Keratinocyte (primary cell): ENCODE measurements around the gene CMC1. TPM values are rescaled to one million over a fixed set of nuclear protein-coding genes. Genes with fewer than 3 reads are reported as not detected.

Source experiments
- DNase-seq: peaks from one replicate; pipeline ENCODE4 v3.0.0-alpha.2; 2011; ENCODE audit warnings: low read depth, missing footprints, low spot score
- FAIRE-seq: peaks from 2 replicates; lab custom pipeline; 2011; peaks lifted over from hg19 to GRCh38; lab: Jason Lieb, UNC
- H2AFZ ChIP-seq: 2 replicates; pipeline ENCODE4 v1.6.0; 2012; ENCODE audit warnings: low read length, control low read depth, inconsistent platforms; ENCODE audit not compliant: control insufficient read depth
- H3K27ac ChIP-seq: 2 replicates; pipeline ENCODE4 v1.5.1; 2011; ENCODE audit warnings: low read length; ENCODE audit not compliant: control insufficient read depth, insufficient read depth
- H3K27me3 ChIP-seq: 3 replicates; pipeline ENCODE4 v1.6.0; 2011; ENCODE audit warnings: low read length; ENCODE audit not compliant: control insufficient read depth, insufficient read depth; ENCODE audit errors: extremely low read depth
- H3K36me3 ChIP-seq, 2 experiments: 2 replicates in 1 of 2; 3 replicates in 1 of 2; pipeline ENCODE4 v1.5.1; 2011; ENCODE audit warnings: low read length in 2 of 2, mild to moderate bottlenecking in 1 of 2; ENCODE audit not compliant: control insufficient read depth in 2 of 2, insufficient read depth in 2 of 2; ENCODE audit errors: extremely low read depth in 1 of 2
- H3K4me1 ChIP-seq: 3 replicates; pipeline ENCODE4 v1.5.1; 2011; ENCODE audit warnings: low read length; ENCODE audit not compliant: control insufficient read depth, insufficient read depth; ENCODE audit errors: extremely low read depth
- H3K4me2 ChIP-seq: 3 replicates; pipeline ENCODE4 v1.6.0; 2011; ENCODE audit warnings: low read depth, low read length; ENCODE audit not compliant: control insufficient read depth, insufficient read depth; ENCODE audit errors: extremely low read depth
- H3K4me3 ChIP-seq, 3 experiments: fragments of 200-600 bp in 1 of 3; sonication (generic) in 1 of 3; 2 replicates in 2 of 3; 3 replicates in 1 of 3; pipeline ENCODE4 v1.5.1; 2011 to 2016; ENCODE audit warnings: low read length in 3 of 3, mild to moderate bottlenecking in 3 of 3, control low read depth in 2 of 3, inconsistent platforms in 1 of 3, low read depth in 1 of 3, mixed read lengths in 1 of 3, mixed run types in 1 of 3, moderate library complexity in 1 of 3; ENCODE audit not compliant: control insufficient read depth in 2 of 3, insufficient read depth in 2 of 3; ENCODE audit errors: extremely low read depth in 1 of 3
- H3K79me2 ChIP-seq: 2 replicates; pipeline ENCODE4 v1.6.0; 2012; ENCODE audit warnings: low read length; ENCODE audit not compliant: control insufficient read depth, insufficient read depth
- H3K9ac ChIP-seq: 3 replicates; pipeline ENCODE4 v1.6.0; 2011; ENCODE audit warnings: low read length; ENCODE audit not compliant: control insufficient read depth, insufficient read depth; ENCODE audit errors: extremely low read depth
- H3K9me1 ChIP-seq: 3 replicates; pipeline ENCODE4 v1.6.0; 2011; ENCODE audit warnings: low read length; ENCODE audit not compliant: control insufficient read depth, insufficient read depth; ENCODE audit errors: extremely low read depth
- H3K9me3 ChIP-seq: 2 replicates; pipeline ENCODE4 v1.5.1; 2012; ENCODE audit warnings: low read depth, low read length; ENCODE audit not compliant: control insufficient read depth
- H4K20me1 ChIP-seq: 3 replicates; pipeline ENCODE4 v1.6.0; 2011; ENCODE audit warnings: low read length; ENCODE audit not compliant: control insufficient read depth, insufficient read depth; ENCODE audit errors: extremely low read depth
- EZH2 ChIP-seq: IDR thresholded peaks from one replicate; pipeline ENCODE4 v1.6.1; 2012; ENCODE audit warnings: inconsistent platforms, mild to moderate bottlenecking, low read length, moderate library complexity
- dilution Hi-C: fragments of 300-500 bp; cut with MboI; formaldehyde crosslinking; loops from one replicate; pipeline ENCODE4 v1.7.0; 2020; ENCODE audit warnings: low sequenced_read_pairs; ENCODE audit not compliant: extremely low pct_ligation_motif_present
- polyA plus RNA-seq, 5 experiments: library from polyadenylated mRNA; depleted of rRNA in 3 of 5; stranded (reverse) in 3 of 5; stranded (forward) in 1 of 5; unstranded in 1 of 5; fragments of >200 nt; gene quantifications; 1 replicate in 1 of 5; 2 replicates in 3 of 5; 3 replicates in 1 of 5; pipeline versions ENCODE4 v1.2.1 to v1.2.3, GENCODE V29; 2011 to 2012; ENCODE audit warnings: missing spikeins in 2 of 5, low read depth in 1 of 5, low replicate concordance in 1 of 5
- TF ChIP-seq, protein P1 (sequence below), 3 experiments: IDR thresholded peaks in 1 of 3; conservative IDR thresholded peaks in 1 of 3; optimal IDR thresholded peaks in 1 of 3; 2 replicates in 2 of 3; 3 replicates in 1 of 3; pipeline versions ENCODE3 to v1.5.1; 2011; ENCODE audit warnings: low read length in 3 of 3, mild to moderate bottlenecking in 3 of 3, moderate library complexity in 2 of 3, control low read depth in 1 of 3, inconsistent platforms in 1 of 3; ENCODE audit not compliant: insufficient read depth in 2 of 3; ENCODE audit errors: extremely low read depth in 1 of 3

CMC1 gene
- polyA plus RNA-seq, 1 donor (not counting 4 experiments of a cell fraction or from before 2014, with no cell fraction given): 23.9 TPM

DNA sequence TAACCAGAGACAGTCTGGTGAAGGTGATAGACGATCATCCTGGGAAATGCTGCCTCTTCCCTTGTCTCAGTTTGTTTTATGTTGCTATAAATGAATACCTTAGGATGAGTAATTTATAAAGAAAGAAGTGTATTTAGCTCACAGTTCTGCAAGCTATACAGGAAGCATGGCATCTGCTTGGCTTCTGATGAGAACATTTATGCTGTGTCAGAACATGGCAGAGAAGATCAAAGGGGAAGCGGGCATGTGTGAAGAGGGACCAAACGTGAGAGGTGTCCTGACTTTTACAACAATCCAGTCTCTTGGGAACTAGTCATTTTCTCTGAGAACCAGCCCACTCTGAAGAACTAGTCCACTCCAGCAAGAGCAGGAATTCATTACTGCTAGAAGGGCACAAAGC is 9.6 kb downstream of the CMC1 start:
- Histone ChIP-seq H3K9ac (no peak overlapping the region), H3K4me2 (no peak overlapping the region), H3K27ac (no peak overlapping the region), H4K20me1 (no peaks in the 10 kb centered on the region), H3K9me1 (no peaks in the 10 kb centered on the region), H2AFZ (no peak overlapping the region), H3K79me2 (peaks cover 31% of the 10 kb centered on the region), H3K36me3 (no peaks in the 10 kb centered on the region), H3K9me3 (no peaks in the 10 kb centered on the region), H3K27me3 (no peaks in the 10 kb centered on the region), H3K4me1 (peaks cover 2% of the 10 kb centered on the region), H3K4me3 (no peak overlapping the region)
- TF ChIP-seq, protein P1, sequence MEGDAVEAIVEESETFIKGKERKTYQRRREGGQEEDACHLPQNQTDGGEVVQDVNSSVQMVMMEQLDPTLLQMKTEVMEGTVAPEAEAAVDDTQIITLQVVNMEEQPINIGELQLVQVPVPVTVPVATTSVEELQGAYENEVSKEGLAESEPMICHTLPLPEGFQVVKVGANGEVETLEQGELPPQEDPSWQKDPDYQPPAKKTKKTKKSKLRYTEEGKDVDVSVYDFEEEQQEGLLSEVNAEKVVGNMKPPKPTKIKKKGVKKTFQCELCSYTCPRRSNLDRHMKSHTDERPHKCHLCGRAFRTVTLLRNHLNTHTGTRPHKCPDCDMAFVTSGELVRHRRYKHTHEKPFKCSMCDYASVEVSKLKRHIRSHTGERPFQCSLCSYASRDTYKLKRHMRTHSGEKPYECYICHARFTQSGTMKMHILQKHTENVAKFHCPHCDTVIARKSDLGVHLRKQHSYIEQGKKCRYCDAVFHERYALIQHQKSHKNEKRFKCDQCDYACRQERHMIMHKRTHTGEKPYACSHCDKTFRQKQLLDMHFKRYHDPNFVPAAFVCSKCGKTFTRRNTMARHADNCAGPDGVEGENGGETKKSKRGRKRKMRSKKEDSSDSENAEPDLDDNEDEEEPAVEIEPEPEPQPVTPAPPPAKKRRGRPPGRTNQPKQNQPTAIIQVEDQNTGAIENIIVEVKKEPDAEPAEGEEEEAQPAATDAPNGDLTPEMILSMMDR (optimal IDR thresholded peaks at IDR 0.05 in 1 of 3, IDR thresholded peaks at IDR 0.05 in 1 of 3, conservative IDR thresholded peaks at IDR 0.05 in 1 of 3; ENCODE audit: extremely low read depth in 1 of 3, insufficient read depth in 2 of 3, low read length in 3 of 3): no peak
- TF ChIP-seq EZH2: no peak
- FAIRE-seq (peak; percentile 43), DNase-seq (no peak)
- dilution Hi-C loops: no loop called here

DNA sequence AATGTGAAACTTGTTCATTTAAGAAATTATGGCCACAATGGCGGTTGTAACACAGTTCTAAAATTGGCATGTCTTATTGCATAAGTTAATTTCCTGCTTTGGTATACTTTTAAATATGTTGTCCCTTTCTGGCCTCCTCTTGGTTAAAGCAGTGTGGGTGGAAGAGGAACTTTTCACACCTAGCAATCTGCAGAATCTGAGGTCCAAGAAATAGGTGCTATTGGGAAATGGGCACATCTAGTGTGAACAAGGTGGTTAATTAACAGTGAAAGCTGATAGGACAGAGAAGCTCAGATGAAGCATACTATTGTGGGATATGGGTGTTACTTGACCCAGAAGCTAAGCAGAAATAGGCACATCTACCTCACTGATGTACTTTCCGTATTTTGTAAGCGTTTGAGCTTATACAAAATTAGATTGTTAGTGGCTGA is 10.6 kb downstream of the CMC1 start:
- dilution Hi-C loops: no loop called here
- Histone ChIP-seq H3K36me3 (no peaks in the 10 kb centered on the region), H4K20me1 (no peaks in the 10 kb centered on the region), H3K79me2 (peaks cover 26% of the 10 kb centered on the region), H3K27ac (no peak overlapping the region), H3K4me1 (peaks cover under 1% of the 10 kb centered on the region), H2AFZ (no peak overlapping the region), H3K9me1 (no peaks in the 10 kb centered on the region), H3K27me3 (no peaks in the 10 kb centered on the region), H3K9me3 (no peaks in the 10 kb centered on the region), H3K9ac (no peak overlapping the region), H3K4me3 (no peak overlapping the region), H3K4me2 (no peak overlapping the region)
- no peak for TF ChIP-seq EZH2
- TF ChIP-seq, protein P1 (optimal IDR thresholded peaks at IDR 0.05 in 1 of 3, IDR thresholded peaks at IDR 0.05 in 1 of 3, conservative IDR thresholded peaks at IDR 0.05 in 1 of 3; ENCODE audit: extremely low read depth in 1 of 3, insufficient read depth in 2 of 3, low read length in 3 of 3): no peak
- DNase-seq (no peak), FAIRE-seq (no peak)
